Heart right ventricle (tissue), 16 donors: Measurements from ENCODE around the gene RRAGB. TPM values are rescaled to one million over a fixed set of nuclear protein-coding genes. Genes with fewer than 3 reads are reported as not detected.

Experiments
- ATAC-seq, 8 donors: fragments of 200-7000 bp; cut with Tn5 transposase; one replicate each; pipeline ENCODE4 v1.9.1; 2020; ENCODE audit warnings: mild to moderate bottlenecking in 8 of 8, moderate library complexity in 8 of 8, moderate number of reproducible peaks in 1 of 8
- DNase-seq, 2 donors: peaks; one replicate each; pipeline ENCODE4 v3.0.0-alpha.2; 2020
- H3K27ac ChIP-seq, 10 donors: fragments of 200-600 bp; sonication (generic) in 2 of 10; one replicate each; pipeline versions ENCODE4 v1.5.0 to v1.8.0; 2020 to 2022; ENCODE audit warnings: mild to moderate bottlenecking in 3 of 10
- H3K27me3 ChIP-seq, 7 donors: fragments of 200-600 bp; one replicate each; pipeline ENCODE4 v1.8.0; 2021 to 2022; ENCODE audit warnings: mild to moderate bottlenecking in 2 of 7
- H3K36me3 ChIP-seq, 9 donors: fragments of 200-600 bp; sonication (generic) in 1 of 9; one replicate each; pipeline versions ENCODE4 v1.5.0 to v1.8.0; 2020 to 2022; ENCODE audit warnings: mild to moderate bottlenecking in 2 of 9
- H3K4me1 ChIP-seq, 9 donors: fragments of 200-600 bp; sonication (generic) in 1 of 9; one replicate each; pipeline versions ENCODE4 v1.5.0 to v1.8.0; 2020 to 2022; ENCODE audit warnings: mild to moderate bottlenecking in 4 of 9
- H3K4me3 ChIP-seq, 10 donors: fragments of 200-600 bp; sonication (generic) in 2 of 10; one replicate each; pipeline versions ENCODE4 v1.5.0 to v1.8.0; 2020 to 2022; ENCODE audit warnings: mild to moderate bottlenecking in 7 of 10, moderate library complexity in 2 of 10
- H3K9me3 ChIP-seq, 11 donors: fragments of 200-600 bp in 10 of 11; sonication (generic) in 2 of 11; one replicate each; pipeline versions ENCODE4 v1.5.0 to v1.8.0; 2013 to 2022; ENCODE audit warnings: mild to moderate bottlenecking in 2 of 11, control low read depth in 1 of 11, moderate library complexity in 1 of 11
- WGBS, 2 donors: extraction: QIAGEN DNeasy Blood & Tissue Kit; methylation state at CpG; one replicate each; pipeline ENCODE4 v1.1.7; 2013; ENCODE audit warnings: inconsistent platforms in 1 of 2; 5-methylcytosine and 5-hydroxymethylcytosine counted together
- intact Hi-C, 10 donors: fragments of 100-400 bp; cut with DNase I; formaldehyde crosslinking; loops; one replicate each; pipeline versions ENCODE4 v1.11.1 to v1.14.2; 2022
- polyA plus RNA-seq, 2 donors: library from polyadenylated mRNA; stranded (reverse); fragments of 200-250 nt; gene quantifications; one replicate each; pipeline ENCODE4 v1.2.3, GENCODE V29; 2013
- total RNA-seq, 10 donors: library from RNA; stranded (reverse); fragmentation: NEBNext Ultra II Directional in 3 of 10; extraction: Animal tissue kit (Norgen Biotek cat#: 25700) in 3 of 10; gene quantifications; one replicate each; pipeline versions ENCODE4 v1.2.1 to v1.2.4, GENCODE V29; 2021 to 2023
- TF ChIP-seq, protein P1 (sequence below), 9 donors: fragments of 200-600 bp; sonication (generic) in 2 of 9; IDR thresholded peaks; one replicate each; pipeline versions ENCODE4 v1.5.0 to v1.8.0; 2021 to 2022; ENCODE audit warnings: antibody characterized with exemption in 9 of 9, mild to moderate bottlenecking in 5 of 9, moderate library complexity in 1 of 9
- donor health status: Arrhythmogenic right ventricular cardiomyopathy.
- donor health status: ischemic (EF 13 %, LVEDD 7.1; RV severe dilation, severe dysfunction).
- donor health status: healthy with polysubstance abuse.
- donor health status: DM: no; HTN: yes; CAD: no.
- donor health status: DM: no; HTN: no; CAD: no.
- donor health status: ischemic (EF 25% LVEDD 6.9; RV normal size, moderate dysfunction).
- donor health status: ischemic (EF 25% LVEDD 5.7; RV mildly dilated, moderate dysfunction).
- donor health status: healthy.
- donor health status: DM: yes; HTN: yes; CAD: no.
- donor health status: Ischemic cardiomyopathy.
- donor health status: ischemic (EF 35%, LVEDD 5.7; RV mildly dilated, moderate dysfunction).
- donor health status: nonischemic (EF 11% LVEDD 7.7; RV severe dilation, severe dysfunction).
- donor health status: DM: yes; HTN: yes; CAD: no.
- donor health status: PGD.
- donor health status: ischemic (EF 29% LVEDD 5.4; RV normal size, mild dysfunction).
- donor health status: nonischemic (EF 23%, LVEDD 6.1; RV moderate dilation, normal function).

Gene RRAGB
- total and polyA plus RNA-seq, 12 donors = 9.2 to 17.1 (median 11.4) TPM

DNA sequence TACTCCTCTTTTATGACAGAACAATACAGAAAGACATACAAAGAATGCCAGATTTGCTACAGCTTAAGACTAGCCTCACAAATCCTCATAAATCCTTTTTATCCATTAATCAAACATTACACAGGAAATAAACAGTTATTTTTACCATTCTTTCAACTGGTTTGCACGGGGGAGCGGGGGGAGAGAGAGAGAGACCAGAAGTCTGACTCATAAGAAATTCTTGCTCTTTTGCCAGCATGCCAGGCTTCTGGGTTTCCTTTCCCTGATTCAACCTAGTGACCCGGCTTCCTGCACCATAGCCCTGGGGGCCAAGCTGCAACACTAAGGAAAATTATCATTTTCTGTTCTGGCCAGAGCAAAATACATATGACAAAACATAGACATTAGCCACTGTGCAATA is 6.8 kb upstream of the RRAGB start:
- DNase-seq (peak in 1 of 2 donors; percentile 8), ATAC-seq (peak in 2 of 8 donors; percentile 38 to 39)
- Histone ChIP-seq H3K9me3 (peaks cover 0 to 29% (median 0%) of the 10 kb centered on the region in 11 donors), H3K4me1 (no peaks in the 10 kb centered on the region), H3K4me3 (no peak overlapping the region), H3K36me3 (no peaks in the 10 kb centered on the region), H3K27me3 (no peaks in the 10 kb centered on the region), H3K27ac (no peak overlapping the region)
- WGBS, 2 donors = 32 to 44% methylated on average over 3 of the region's 3 CpGs
- TF ChIP-seq, protein P1, sequence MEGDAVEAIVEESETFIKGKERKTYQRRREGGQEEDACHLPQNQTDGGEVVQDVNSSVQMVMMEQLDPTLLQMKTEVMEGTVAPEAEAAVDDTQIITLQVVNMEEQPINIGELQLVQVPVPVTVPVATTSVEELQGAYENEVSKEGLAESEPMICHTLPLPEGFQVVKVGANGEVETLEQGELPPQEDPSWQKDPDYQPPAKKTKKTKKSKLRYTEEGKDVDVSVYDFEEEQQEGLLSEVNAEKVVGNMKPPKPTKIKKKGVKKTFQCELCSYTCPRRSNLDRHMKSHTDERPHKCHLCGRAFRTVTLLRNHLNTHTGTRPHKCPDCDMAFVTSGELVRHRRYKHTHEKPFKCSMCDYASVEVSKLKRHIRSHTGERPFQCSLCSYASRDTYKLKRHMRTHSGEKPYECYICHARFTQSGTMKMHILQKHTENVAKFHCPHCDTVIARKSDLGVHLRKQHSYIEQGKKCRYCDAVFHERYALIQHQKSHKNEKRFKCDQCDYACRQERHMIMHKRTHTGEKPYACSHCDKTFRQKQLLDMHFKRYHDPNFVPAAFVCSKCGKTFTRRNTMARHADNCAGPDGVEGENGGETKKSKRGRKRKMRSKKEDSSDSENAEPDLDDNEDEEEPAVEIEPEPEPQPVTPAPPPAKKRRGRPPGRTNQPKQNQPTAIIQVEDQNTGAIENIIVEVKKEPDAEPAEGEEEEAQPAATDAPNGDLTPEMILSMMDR (IDR thresholded peaks at IDR 0.05) = no peak
- intact Hi-C loops = loop anchor here in 2 of 10 donors (10.0 kb wide), 2 partner anchors 256 to 576 kb away; partner anchors contain the start of gene MAGEH1 (in 1 of the 2)

DNA sequence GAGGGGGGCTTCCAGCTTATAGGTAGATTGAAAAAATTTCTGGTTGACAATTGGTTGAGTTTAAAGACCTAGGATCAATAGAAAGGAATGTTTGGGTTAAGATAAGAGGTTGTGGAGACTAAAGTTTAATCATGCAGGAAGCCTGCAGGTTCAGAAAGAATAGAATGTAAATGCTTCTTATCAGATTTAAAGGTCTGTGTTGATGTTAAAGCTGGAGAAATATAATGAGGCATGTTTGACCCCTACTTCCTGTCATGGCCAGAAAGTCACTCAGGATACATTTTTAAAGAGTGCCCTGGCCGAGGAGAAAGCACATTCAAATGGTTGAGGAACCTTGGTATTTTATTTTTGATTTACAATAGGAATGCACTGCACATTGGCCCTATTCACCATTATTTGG is 3.9 kb upstream of the RRAGB start:
- Histone ChIP-seq H3K4me3 (no peak overlapping the region), H3K9me3 (peaks cover 0 to 22% (median 0%) of the 10 kb centered on the region in 11 donors), H3K27me3 (no peaks in the 10 kb centered on the region), H3K4me1 (peaks cover 0 to 6% (median 0%) of the 10 kb centered on the region in 9 donors), H3K36me3 (no peaks in the 10 kb centered on the region), H3K27ac (no peak overlapping the region)
- DNase-seq = no peak
- no peak for ATAC-seq
- 44 to 56% methylated on average over 1 of the region's 1 CpG for WGBS, 2 donors
- intact Hi-C loops = loop anchor here in 2 of 10 donors (10.0 kb wide), 2 partner anchors 259 to 579 kb away; partner anchors contain the start of gene MAGEH1 (in 1 of the 2)
- TF ChIP-seq, protein P1 (IDR thresholded peaks at IDR 0.05) = no peak

DNA sequence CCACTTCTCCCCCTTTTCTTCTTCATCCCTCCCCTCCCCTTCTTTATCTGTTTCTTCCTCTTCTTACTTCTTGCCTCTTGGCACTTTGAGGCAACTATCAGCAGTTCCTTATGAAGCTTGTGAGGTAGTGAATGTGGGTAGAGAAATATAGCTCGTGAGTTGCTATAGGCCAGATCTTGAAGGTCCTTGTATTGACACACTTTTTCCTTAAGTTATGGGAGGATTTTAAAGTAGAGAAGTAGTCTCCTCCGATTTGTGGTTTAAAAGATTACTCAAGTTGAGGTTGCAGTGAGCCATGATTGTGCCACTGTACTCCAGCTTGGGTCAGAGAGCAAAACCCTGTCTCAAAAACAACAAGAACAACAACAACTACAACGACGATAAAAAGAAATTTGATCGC is 3.4 kb upstream of the RRAGB start:
- Histone ChIP-seq H3K27ac (peak overlapping the region in 1 of 10 donors; percentile 15), H3K36me3 (no peaks in the 10 kb centered on the region), H3K27me3 (no peaks in the 10 kb centered on the region), H3K4me3 (no peak overlapping the region), H3K4me1 (peaks cover 0 to 11% (median 0%) of the 10 kb centered on the region in 9 donors), H3K9me3 (peaks cover 0 to 17% (median 0%) of the 10 kb centered on the region in 11 donors)
- intact Hi-C loops = loop anchor here in 2 of 10 donors (10.0 kb wide), 2 partner anchors 259 to 579 kb away; partner anchors contain the start of gene MAGEH1 (in 1 of the 2)
- TF ChIP-seq, protein P1 (IDR thresholded peaks at IDR 0.05) = no peak
- ATAC-seq = no peak
- DNase-seq = no peak
- WGBS, 2 donors = 88 to 89% methylated on average over 5 of the region's 5 CpGs

DNA sequence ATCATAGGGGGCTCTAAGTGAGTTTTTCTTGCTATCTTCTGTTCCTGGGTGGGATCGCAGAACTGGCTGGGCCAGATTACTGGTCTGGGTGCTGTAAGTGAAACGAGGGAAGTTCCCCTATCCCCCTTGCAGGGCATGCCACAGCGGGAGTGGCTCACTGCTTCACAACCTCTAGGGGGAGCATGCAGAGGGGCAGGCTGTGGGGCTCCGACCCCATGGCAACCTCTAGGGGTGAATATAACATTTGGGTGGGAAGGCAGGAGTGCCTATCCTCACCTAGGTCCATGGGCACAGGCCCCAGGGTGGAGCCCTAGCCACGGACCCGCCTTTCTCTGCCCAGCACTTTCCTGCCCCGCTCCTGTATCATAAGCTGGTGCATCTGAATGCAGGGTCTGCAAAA is 1.7 kb upstream of the RRAGB start:
- H3K9me3 ChIP-seq = no peaks in the 10 kb centered on the region
- H3K4me3 ChIP-seq = no peak overlapping the region
- peaks cover 0 to 16% (median 0%) of the 10 kb centered on the region in 9 donors for H3K36me3 ChIP-seq
- DNase-seq = no peak
- no peak for ATAC-seq
- no peaks in the 10 kb centered on the region for H3K27me3 ChIP-seq
- 66 to 81% methylated on average over 6 to 7 of the region's 7 CpGs for WGBS, 2 donors
- intact Hi-C loops = loop anchor here in 2 of 10 donors (5.0 to 10.0 kb wide), 3 partner anchors 191 to 581 kb away; partner anchors contain the start of gene MAGEH1 (in 1 of the 2)
- H3K4me1 ChIP-seq = peaks cover 0 to 21% (median 4%) of the 10 kb centered on the region in 9 donors
- TF ChIP-seq, protein P1 (IDR thresholded peaks at IDR 0.05) = no peak
- H3K27ac ChIP-seq = no peak overlapping the region
